ENCODE data around the gene CYP26B1.

CYP26B1 gene

DNA sequence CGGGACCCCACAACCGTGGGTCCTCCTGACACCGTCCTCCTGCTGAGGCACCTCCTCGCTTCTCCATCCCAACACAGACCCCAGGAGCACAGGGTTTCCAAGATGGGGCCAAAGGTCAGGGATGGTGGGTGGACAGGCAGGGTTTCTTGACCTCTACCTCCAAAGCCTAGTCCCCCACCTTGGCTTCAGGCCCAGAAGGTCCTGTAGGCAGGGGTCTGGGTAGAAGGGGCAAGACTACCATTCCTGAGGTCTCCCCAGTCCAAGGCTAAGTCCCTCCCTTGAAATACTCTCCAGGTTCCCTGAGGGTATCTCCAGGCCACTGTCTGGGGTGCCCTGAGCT, 7.1 kb downstream of the CYP26B1 start:
- no peak for DNase-seq

DNA sequence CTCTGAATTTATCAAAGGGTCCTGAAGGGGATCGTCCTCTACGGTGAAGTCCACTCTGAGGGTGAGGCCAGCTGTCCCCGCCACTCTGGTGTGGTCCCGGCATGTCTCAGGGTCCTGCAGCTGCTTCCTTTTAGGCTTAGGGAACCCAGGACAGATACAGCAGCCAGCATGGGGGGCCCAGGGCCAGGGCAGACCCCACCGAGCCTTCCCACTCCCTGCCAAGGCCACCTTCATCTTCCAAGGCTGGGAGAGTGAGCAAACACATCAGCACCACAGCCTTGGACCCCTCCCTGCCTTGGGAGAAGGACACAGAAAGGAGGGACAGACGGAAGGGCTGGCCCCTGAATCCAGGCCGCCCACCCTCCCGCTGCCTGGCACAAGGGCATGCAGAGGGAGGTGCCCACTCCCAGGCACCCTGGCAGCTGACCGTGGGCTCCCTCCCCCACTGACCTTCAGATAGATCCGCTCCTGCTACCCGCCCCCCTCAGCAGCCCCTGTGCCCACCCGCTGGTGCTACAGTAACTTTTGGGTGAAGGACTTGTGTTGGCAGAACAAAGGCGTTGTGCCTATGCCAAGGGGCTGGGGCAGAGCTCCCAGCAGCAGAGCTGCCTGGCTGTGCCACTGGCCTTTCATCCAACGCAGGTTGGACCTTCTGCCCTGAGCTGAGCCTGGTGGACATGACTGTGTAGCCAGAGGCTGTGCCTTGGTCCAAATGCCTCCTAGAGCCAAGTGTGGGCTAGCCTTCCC, 7.6 kb downstream of the CYP26B1 start:
- no peak for DNase-seq

DNA sequence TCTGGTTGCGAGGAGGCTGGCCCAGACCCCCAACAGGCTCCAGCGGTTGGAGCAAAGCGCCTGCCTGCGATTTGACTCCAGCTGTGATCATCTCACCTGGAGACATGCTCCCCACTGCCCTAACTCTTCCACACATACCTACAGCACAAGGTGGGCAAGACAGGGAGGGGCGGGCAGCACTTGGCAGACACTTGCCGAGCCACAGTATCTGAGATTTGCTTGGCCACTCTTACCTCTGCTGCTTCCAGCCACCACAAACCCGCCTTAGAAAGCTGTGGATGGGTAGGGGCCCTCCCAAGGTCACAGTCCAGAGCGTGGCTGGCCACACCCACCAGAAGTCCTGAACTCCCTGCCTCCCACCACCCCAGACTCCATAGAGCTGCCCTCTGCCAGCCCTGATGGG, 8.2 kb downstream of the CYP26B1 start:
- DNase-seq = no peak

DNA sequence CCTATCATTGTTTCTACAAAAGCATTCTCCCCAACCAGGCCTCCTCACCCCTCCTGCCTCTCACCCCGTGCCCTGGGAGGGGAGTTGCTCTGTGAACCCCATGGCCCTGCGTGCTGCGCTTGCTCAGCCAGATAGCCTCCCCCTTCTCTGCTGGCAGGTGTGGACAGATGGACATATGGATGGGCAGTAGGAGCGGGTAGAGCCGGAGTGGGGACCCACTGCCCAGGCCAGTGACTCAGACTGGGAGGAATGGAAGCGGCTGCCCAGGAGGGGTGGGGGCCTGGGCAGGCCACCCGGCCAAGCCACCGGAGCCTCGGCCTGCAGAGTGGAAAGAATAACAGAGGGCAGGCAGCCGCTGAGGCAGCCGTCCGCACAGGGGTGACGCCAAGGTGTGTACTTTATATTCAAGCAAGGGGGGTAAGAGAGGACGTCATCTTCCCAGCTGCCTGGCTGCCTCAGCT, 8.7 kb downstream of the CYP26B1 start:
- no peak for DNase-seq

- DNase-seq = no peak
Observed at GRCh38 chr2:72138011-72138881, 9.4 kb downstream of the CYP26B1 start.

- no peak for DNase-seq
Observed at GRCh38 chr2:72137498-72138010, 10.1 kb downstream of the CYP26B1 start.

- DNase-seq = no peak
Observed at GRCh38 chr2:72136933-72137497, 10.6 kb downstream of the CYP26B1 start.

DNA sequence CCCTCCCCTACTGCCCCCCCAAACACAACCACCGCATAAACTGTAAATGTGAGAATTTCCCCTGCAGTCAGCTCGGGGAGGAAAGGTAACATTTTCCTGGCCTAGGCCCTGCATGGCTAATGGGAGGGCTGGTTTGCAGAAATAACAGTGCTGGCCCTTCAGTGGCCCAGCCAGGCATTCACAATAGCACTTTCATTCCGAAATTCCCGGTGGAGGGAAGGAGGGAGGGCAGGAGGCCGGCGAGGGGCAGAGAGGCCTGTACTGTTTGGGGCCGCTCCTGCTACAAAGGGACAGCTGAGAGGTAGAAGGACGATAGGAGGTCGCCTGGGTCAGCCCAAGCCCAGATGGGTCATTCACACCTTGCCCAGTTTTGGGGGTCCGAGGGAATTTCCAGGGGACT, 11.3 kb downstream of the CYP26B1 start:
- no peak for DNase-seq

- DNase-seq = no peak
Observed at GRCh38 chr2:72135921-72136320, 11.7 kb downstream of the CYP26B1 start.

GRCh38 chr2:72134997-72135800, 12.5 kb downstream of the CYP26B1 start:
- DNase-seq = no peak

DNA sequence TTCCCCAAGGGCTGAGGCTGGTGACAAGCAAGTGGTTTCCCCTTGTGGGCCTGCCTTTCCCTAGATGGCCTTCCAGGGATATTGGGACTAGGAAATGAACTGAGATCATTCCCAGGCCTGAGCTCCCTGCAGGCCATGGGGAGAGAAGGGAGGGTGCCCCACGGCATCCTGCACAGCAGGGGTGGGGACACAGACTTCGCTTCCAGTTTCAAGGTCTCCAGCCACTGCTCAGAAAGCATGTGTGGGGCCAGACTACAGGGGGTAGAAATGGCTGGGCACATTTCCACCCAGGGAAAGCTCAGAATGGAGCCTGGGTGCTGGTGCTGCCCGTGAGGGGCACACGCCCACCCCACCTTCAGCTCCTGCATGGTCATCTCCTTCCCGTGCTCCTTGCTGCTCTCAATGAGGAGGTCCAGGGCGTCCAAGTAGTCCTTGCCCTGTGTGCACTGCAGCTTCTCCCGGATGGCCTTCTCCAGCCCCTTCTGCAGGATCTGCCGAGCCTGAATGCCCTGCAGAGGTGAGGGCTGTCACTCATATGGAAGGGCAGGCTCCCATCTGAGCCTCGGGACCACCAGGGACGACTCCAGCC, 13.2 kb downstream of the CYP26B1 start:
- DNase-seq = no peak

DNA sequence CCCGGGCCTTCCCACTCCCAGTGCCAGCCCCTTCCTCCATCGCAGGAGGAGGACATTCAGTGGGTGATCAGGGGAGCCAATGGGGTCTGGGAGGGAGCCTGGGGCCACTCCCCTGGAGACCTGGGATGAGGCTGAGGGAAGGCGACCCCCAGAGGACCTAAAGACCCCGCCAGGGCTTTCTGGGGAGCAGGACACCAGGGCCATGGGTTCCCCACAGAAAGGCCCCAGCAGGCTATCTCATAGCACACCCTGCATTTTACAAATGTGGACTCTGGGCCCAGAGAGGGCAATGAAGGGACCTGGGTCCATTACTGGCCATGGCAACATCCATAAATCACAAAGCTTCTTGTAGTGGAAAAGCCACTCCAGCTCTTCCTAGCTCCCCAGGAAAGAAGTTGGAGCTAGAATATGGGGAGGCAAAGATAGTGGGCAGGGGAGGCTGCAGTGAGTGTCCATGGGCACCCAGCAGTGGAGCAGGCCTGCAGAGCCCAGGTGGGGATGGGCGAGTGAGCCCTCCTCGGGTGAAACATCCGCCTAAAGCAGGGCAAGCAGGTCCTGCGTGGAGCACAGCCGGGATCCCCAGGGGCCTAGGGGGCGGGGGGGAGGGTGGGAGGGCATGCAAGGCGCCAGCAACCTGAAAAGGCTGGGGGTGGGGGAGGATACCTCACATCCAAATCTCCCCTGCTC, 13.8 kb downstream of the CYP26B1 start:
- DNase-seq = no peak

DNA sequence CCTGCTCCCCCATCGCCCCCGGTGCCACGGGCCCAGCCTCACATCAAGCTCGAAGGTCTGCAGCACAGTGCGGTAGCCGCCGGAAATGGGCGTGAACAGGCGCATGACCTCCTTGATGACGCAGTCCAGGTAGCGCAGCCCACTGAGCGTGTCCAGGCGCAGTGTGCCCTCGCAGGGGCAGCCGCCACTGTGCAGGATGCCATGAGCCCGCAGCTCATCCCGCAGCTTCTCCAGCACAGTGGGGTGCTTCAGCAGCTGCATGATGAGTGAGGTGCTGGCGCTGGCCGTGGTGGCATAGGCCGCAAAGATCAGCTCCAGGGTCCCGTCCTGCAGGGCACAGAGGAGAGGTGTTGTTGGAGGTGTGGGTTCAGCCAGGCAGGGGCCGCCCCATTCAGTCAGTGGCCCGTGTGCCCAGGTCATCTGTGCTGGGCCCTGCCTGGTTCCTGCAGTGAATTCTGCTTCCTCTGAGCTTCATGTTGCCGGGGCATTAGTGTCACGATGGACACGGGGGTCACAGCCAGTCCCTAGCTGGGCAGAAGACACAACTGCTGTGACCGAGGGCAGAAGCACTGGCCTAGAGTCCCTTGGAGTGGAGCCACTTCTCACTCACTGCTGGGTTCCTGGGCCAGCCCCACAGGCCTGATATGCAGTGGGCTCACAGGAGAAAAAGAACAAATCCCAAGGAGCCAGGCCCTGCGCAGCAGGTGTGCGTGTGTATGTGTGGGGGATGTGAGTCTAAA, 14.5 kb downstream of the CYP26B1 start:
- no peak for DNase-seq

DNA sequence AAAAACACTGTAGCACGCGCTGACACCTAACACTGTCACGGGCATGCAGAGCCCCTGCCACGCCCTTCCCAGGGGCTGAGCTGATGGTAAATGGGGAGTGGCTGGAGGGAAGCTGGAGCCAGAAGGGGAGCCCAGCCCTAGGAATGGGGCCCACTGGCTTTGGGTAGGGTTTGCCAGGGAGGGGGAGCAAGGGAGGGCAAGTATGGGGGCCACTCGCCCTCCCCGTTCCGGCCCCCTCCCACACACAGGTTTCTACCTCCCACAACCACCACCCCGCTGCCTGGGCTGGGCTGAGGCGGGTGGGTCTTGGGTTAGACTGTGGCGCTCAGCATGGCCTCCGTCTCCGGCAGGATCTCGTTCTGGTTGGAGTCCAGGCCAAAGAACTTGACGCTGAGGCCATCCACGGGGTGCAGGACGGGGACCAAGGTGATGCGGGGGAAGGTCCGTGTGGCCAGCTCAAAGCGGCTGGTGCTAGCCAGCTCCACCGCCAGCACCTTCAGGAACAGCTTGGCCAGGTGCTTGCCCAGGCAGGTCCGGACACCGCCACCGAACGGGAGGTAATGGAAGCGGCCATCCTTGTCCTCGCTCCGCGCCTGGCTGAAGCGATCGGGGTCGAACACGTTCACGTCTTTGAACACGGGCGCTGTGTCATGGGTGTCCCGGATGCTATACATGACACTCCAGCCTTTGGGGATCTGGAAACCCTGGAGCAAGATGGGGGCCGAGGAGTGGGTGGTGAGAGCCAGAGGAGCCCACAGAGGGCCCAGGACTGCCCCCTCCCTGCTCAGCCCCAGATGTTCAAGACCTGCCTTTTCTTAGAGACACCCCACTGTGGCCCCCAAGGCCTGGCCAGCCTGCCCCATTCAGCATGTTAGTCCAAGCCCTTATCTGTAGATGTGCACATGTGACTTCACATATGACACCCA, 15.5 kb downstream of the CYP26B1 start:
- no peak for DNase-seq

- no peak for DNase-seq
Observed at GRCh38 chr2:72131371-72131891, 16.2 kb downstream of the CYP26B1 start.

DNA sequence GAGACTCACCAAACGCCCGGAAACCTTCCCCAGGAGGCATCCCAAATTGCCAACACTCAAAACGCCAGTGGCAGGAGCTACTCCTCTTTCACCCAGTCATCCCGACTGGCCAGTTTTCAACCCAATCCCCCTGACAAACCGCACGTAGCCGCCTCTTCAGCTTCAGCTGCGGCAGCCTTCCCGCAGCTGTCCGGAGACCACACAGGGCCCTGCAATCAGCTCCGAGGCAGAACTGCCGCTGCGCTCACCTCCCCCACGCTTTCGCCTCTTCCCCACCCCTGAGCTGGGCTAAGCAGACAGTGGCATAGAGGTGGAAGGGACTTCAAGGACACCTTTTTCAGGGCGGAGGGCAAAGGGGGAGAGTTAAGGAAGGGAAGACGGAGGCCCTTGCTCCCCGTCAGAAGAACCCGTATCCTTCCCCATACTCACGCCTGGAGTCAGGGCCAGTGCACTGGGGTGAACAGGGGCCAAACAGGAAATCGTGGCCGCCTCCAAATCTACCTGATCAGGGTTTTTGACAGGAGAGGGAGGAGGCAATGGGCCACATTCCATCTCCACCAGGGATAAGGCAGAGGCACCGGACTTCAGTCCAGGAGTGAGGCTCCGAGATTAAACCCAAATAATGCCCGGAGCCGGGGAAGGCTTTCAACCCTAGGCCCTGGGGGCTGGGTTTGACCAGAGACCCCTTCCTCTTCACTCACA, 16.9 kb downstream of the CYP26B1 start:
- DNase-seq = no peak

DNA sequence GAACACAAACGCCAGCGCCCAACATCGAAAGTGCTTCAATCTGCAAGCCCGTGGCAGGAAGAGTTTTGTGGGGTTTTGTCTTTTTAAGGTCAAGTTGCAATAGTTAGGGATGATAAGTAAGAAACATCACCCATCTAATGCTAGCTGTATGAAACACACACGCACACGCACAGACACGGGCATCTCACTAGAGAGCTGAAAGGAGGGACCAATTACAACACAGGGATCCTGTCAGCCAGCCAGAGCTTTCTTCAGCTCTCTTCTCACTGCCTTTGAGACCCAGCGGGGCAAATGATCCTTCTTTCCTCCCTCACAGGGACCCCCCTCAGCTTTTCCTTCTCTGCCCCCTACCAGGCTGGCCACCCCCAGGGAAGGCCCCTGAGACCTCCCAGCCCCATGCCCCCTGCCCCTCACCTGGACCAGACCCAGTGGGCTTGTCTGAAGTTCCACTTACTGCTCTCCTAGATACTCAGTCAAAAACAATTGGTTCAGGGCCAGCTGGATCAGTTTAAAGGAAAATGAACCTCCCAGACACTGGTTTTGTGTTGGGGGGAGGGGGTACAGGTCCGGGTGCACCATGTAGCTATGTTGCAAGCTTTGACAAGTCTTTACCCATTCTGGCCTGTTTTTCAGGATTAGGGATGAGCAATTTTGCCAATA, 17.9 kb downstream of the CYP26B1 start:
- no peak for DNase-seq

- no peak for DNase-seq
Observed at GRCh38 chr2:72128843-72129227, 18.8 kb downstream of the CYP26B1 start.
